ENCODE results near the gene TRIP10. TPM values are rescaled to one million over a fixed set of nuclear protein-coding genes. Genes with fewer than 3 reads are reported as not detected.

The TRIP10 gene
- total RNA-seq, 4 donors from 2014 or later, result 48.9 to 65.8 (median 58.8) TPM

GRCh38 chr19:6753178-6754031 lies 13.9 kb downstream of the TRIP10 start:
- Histone ChIP-seq H3K27me3 (no peaks in the 10 kb centered on the region), H3K27ac (peak overlapping the region; percentile 28 to 61 (median 54)), H3K4me3 (replicated peaks in 1 of 3) (peak overlapping the region in 1 of 3 donors; percentile 4), H3K36me3 (peaks cover 36 to 40% of the 10 kb centered on the region in 2 donors), H3K9me3 (no peaks in the 10 kb centered on the region), H3K4me1 (no peaks in the 10 kb centered on the region)
- intact Hi-C loops (cut with DNase I), result no loop called here
- WGBS, 2 donors, result 17 to 39% methylated on average over 31 to 50 of the region's 50 CpGs
- peak; percentile 77 to 84 for DNase-seq
- no peak for TF ChIP-seq POLR2A (IDR thresholded peaks at IDR 0.05)
- peak in 4 of 6 experiments; percentile 34 to 53 (median 46) for TF ChIP-seq CTCF (IDR thresholded peaks at IDR 0.05)

GRCh38 chr19:6754136-6754535 lies 14.7 kb downstream of the TRIP10 start:
- TF ChIP-seq POLR2A (IDR thresholded peaks at IDR 0.05) (no peak), CTCF (IDR thresholded peaks at IDR 0.05) (no peak)
- DNase-seq, result no peak
- H3K36me3 ChIP-seq, result peaks cover 28 to 36% of the 10 kb centered on the region in 2 donors
- no peaks in the 10 kb centered on the region for H3K9me3 ChIP-seq
- H3K27me3 ChIP-seq, result no peaks in the 10 kb centered on the region
- no peaks in the 10 kb centered on the region for H3K4me1 ChIP-seq
- WGBS, 2 donors, result 96 to 99% methylated on average over 21 to 22 of the region's 22 CpGs
- H3K27ac ChIP-seq, result no peak overlapping the region
- no peak overlapping the region for H3K4me3 ChIP-seq (replicated peaks in 1 of 3)
- intact Hi-C loops (cut with DNase I), result no loop called here

GRCh38 chr19:6754653-6755463 lies 15.4 kb downstream of the TRIP10 start:
- TF ChIP-seq POLR2A (IDR thresholded peaks at IDR 0.05), result no peak
- no peak for TF ChIP-seq CTCF (IDR thresholded peaks at IDR 0.05)
- intact Hi-C loops (cut with DNase I), result no loop called here
- WGBS, 2 donors, result 95 to 98% methylated on average over 19 to 22 of the region's 23 CpGs

GRCh38 chr19:6760606-6761005 lies 21.1 kb downstream of the TRIP10 start:
- DNase-seq, result no peak
- intact Hi-C loops (cut with DNase I), result no loop called here

More at GRCh38 chr19:6754653-6755463, 15.4 kb downstream of the TRIP10 start:
- Histone ChIP-seq H3K36me3 (peaks cover 21 to 29% of the 10 kb centered on the region in 2 donors), H3K27me3 (no peaks in the 10 kb centered on the region), H3K9me3 (no peaks in the 10 kb centered on the region), H3K27ac (no peak overlapping the region), H3K4me1 (no peaks in the 10 kb centered on the region), H3K4me3 (replicated peaks in 1 of 3) (no peak overlapping the region)
- DNase-seq, result no peak

More at GRCh38 chr19:6760606-6761005, 21.1 kb downstream of the TRIP10 start:
- WGBS, 2 donors, result 97 to 100% methylated on average over 7 to 15 of the region's 17 CpGs
- Histone ChIP-seq H3K4me1 (peaks cover 4% of the 10 kb centered on the region in 2 donors), H3K4me3 (replicated peaks in 1 of 3) (no peak overlapping the region), H3K9me3 (no peaks in the 10 kb centered on the region), H3K27ac (no peak overlapping the region), H3K36me3 (peaks cover 0 to 2% of the 10 kb centered on the region in 2 donors), H3K27me3 (no peaks in the 10 kb centered on the region)
- no peak for TF ChIP-seq POLR2A (IDR thresholded peaks at IDR 0.05)
- TF ChIP-seq CTCF (IDR thresholded peaks at IDR 0.05), result no peak

All from thyroid gland (tissue), 4 donors.